ENCODE results near the gene PRPH.
A peak's percentile ranks its signal among the peaks of the same experiment; 100 is the strongest.

PRPH gene

GRCh38 chr12:49347311-49348193 is 52.6 kb downstream of the PRPH start:
- peak; percentile 80 for DNase-seq

Data from kidney glomerular epithelial cell (primary cell).